HEK293 (cell line): ENCODE measurements around the gene TUFM.

Experiments used
- CTCF ChIA-PET: fragments of 350-600 bp; formaldehyde crosslinking; extraction: SDS; loops from one replicate; lab custom pipeline; 2021; ENCODE audit warnings: antibody characterized with exemption; lab: Yijun Ruan, JAX
- POLR2A ChIA-PET: fragments of 300-600 bp; formaldehyde crosslinking; extraction: SDS; loops from one replicate; lab custom pipeline; 2020; ENCODE audit warnings: antibody characterized with exemption, inconsistent platforms; lab: Yijun Ruan, JAX
- H3K27ac ChIP-seq: fragments of 200-500 bp; sonication (Bioruptor generic); 2 replicates; pipeline ENCODE4 v1.5.1; 2014; ENCODE audit warnings: low read depth, low read length, control low read depth, inconsistent platforms; ENCODE audit errors: extremely low read depth
- H3K36me3 ChIP-seq, 2 experiments: fragments of 200-500 bp in 1 of 2; sonication (Bioruptor generic) in 1 of 2; 1 replicate in 1 of 2; 2 replicates in 1 of 2; pipeline ENCODE4 v1.5.1; 2014 to 2017; ENCODE audit warnings: inconsistent platforms in 2 of 2, low read length in 2 of 2; ENCODE audit not compliant: control insufficient read depth in 2 of 2, insufficient read depth in 1 of 2
- H3K4me1 ChIP-seq: fragments of 200-500 bp; sonication (Bioruptor generic); 2 replicates; pipeline ENCODE4 v1.5.1; 2014; ENCODE audit warnings: mild to moderate bottlenecking, low read length, inconsistent platforms; ENCODE audit not compliant: control insufficient read depth, insufficient read depth
- H3K4me3 ChIP-seq: 2 replicates; pipeline ENCODE4 v1.5.1; 2011; ENCODE audit warnings: low read depth, mild to moderate bottlenecking, control low read depth, low read length, moderate library complexity
- H3K9me3 ChIP-seq: fragments of 200-500 bp; sonication (Bioruptor generic); 2 replicates; pipeline ENCODE4 v1.5.1; 2014; ENCODE audit warnings: low read depth, low read length, inconsistent platforms; ENCODE audit not compliant: control insufficient read depth, insufficient read depth
- GLIS1 ChIP-seq: fragments of 450-650 bp; formaldehyde crosslinking; IDR thresholded peaks from 2 replicates; pipeline ENCODE4 v1.5.1; 2016; ENCODE audit warnings: missing biosample characterization, missing genetic modification characterization
- GLIS2 ChIP-seq: fragments of 450-650 bp; formaldehyde crosslinking; IDR thresholded peaks from 2 replicates; pipeline ENCODE4 v1.5.1; 2016; ENCODE audit warnings: missing biosample characterization, missing genetic modification characterization
- PATZ1 ChIP-seq: fragments of 450-650 bp; formaldehyde crosslinking; IDR thresholded peaks from 2 replicates; pipeline ENCODE4 v1.5.1; 2016; ENCODE audit warnings: missing biosample characterization, missing genetic modification characterization
- ZNF324 ChIP-seq: fragments of 450-650 bp; formaldehyde crosslinking; IDR thresholded peaks from 2 replicates; pipeline ENCODE4 v1.5.1; 2016; ENCODE audit warnings: missing biosample characterization, missing genetic modification characterization
- ZNF350 ChIP-seq: fragments of 450-650 bp; formaldehyde crosslinking; IDR thresholded peaks from 2 replicates; pipeline ENCODE4 v1.5.0; 2017; ENCODE audit warnings: missing biosample characterization, mild to moderate bottlenecking, missing genetic modification characterization
- ZNF518A ChIP-seq: fragments of 450-650 bp; formaldehyde crosslinking; conservative IDR thresholded peaks from 2 replicates; pipeline ENCODE4 v1.5.1; 2016; ENCODE audit warnings: low read depth, missing biosample characterization, missing genetic modification characterization
- ZNF549 ChIP-seq: fragments of 450-650 bp; IDR thresholded peaks from 2 replicates; pipeline ENCODE4 v1.5.1; 2018; ENCODE audit warnings: missing biosample characterization, missing genetic modification characterization, mild to moderate bottlenecking, inconsistent platforms, moderate library complexity
- ZNF785 ChIP-seq: fragments of 450-650 bp; formaldehyde crosslinking; IDR thresholded peaks from 2 replicates; pipeline ENCODE4 v1.5.1; 2016; ENCODE audit warnings: missing biosample characterization, missing genetic modification characterization
- ZSCAN30 ChIP-seq: fragments of 450-650 bp; IDR thresholded peaks from 2 replicates; pipeline ENCODE4 v1.5.1; 2018; ENCODE audit warnings: missing biosample characterization, mild to moderate bottlenecking, missing genetic modification characterization, moderate library complexity
- TF ChIP-seq, protein P1 (sequence below): fragments of 450-650 bp; formaldehyde crosslinking; IDR thresholded peaks from 2 replicates; pipeline ENCODE4 v1.5.1; 2016; ENCODE audit warnings: missing biosample characterization, missing genetic modification characterization

TUFM gene

GRCh38 chr16:28879261-28879840 is 33.2 kb upstream of the TUFM start (continued):
- no peak for TF ChIP-seq ZNF324 (tag by site-specific recombination)
- no peak for TF ChIP-seq ZNF350 (tag by site-specific recombination)
- TF ChIP-seq, protein P1, sequence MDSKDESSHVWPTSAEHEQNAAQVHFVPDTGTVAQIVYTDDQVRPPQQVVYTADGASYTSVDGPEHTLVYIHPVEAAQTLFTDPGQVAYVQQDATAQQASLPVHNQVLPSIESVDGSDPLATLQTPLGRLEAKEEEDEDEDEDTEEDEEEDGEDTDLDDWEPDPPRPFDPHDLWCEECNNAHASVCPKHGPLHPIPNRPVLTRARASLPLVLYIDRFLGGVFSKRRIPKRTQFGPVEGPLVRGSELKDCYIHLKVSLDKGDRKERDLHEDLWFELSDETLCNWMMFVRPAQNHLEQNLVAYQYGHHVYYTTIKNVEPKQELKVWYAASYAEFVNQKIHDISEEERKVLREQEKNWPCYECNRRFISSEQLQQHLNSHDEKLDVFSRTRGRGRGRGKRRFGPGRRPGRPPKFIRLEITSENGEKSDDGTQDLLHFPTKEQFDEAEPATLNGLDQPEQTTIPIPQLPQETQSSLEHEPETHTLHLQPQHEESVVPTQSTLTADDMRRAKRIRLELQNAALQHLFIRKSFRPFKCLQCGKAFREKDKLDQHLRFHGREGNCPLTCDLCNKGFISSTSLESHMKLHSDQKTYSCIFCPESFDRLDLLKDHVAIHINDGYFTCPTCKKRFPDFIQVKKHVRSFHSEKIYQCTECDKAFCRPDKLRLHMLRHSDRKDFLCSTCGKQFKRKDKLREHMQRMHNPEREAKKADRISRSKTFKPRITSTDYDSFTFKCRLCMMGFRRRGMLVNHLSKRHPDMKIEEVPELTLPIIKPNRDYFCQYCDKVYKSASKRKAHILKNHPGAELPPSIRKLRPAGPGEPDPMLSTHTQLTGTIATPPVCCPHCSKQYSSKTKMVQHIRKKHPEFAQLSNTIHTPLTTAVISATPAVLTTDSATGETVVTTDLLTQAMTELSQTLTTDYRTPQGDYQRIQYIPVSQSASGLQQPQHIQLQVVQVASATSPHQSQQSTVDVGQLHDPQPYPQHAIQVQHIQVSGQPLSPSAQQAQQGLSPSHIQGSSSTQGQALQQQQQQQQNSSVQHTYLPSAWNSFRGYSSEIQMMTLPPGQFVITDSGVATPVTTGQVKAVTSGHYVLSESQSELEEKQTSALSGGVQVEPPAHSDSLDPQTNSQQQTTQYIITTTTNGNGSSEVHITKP (tag by site-specific recombination): peak; percentile 61
- TF ChIP-seq ZSCAN30: peak; percentile 47; the same call in 1 of the 2 replicates

- H3K4me1 ChIP-seq: peaks cover 11% of the 10 kb centered on the region
- TF ChIP-seq ZNF518A (no peak), PATZ1 (tag by site-specific recombination) (peak; percentile 51; the same call in 1 of the 2 replicates), GLIS2 (tag by site-specific recombination) (peak; percentile 78), ZNF549 (tag by site-specific recombination) (no peak), ZNF785 (tag by site-specific recombination) (no peak), GLIS1 (peak; percentile 94)
- TF ChIP-seq, protein P1 (tag by site-specific recombination): peak; percentile 56; the same call in 1 of the 2 replicates
- ChIA-PET POLR2A (interaction anchor here (1.2 to 2.5 kb wide), 6 partner anchors 10 to 73 kb away, joined by 3 to 13 read pairs (median 9); partner anchors contain the start of genes NFATC2IP, SH2B1 and TUFM), CTCF (no interaction called here)
- peak within 1 kb of the TSS; percentile 67; the same call in 1 of the 2 replicates for H3K27ac ChIP-seq
- peaks cover 4 to 11% of the 10 kb centered on the region in 2 experiments; a peak in 2 of 3 replicates for H3K36me3 ChIP-seq
- peak within 1 kb of the TSS; percentile 62 for H3K4me3 ChIP-seq
- H3K9me3 ChIP-seq: no peaks in the 10 kb centered on the region
These were observed 32.2 kb upstream of the TUFM start, which contains the start of gene ATP2A1 for GRCh38 chr16:28878083-28878926. TSS of gene ATP2A1 (plus strand) at chr16:28878488. CDS start at chr16:28878672, 184 bp downstream.
